Esophagus squamous epithelium (tissue), 4 donors: Measurements from ENCODE around the gene PDHB.

Source experiments
- CTCF ChIP-seq, 6 experiments: fragments of 450-650 bp in 4 of 6; fragments of 200-600 bp in 2 of 6; sonication (generic) in 2 of 6; IDR thresholded peaks; one replicate each; pipeline ENCODE4 v1.5.1; 2016 to 2019; ENCODE audit warnings: antibody characterized with exemption in 6 of 6, mild to moderate bottlenecking in 4 of 6, moderate library complexity in 4 of 6
- POLR2A ChIP-seq, 4 donors: fragments of 450-650 bp; IDR thresholded peaks; one replicate each; pipeline ENCODE4 v1.6.1; 2017; ENCODE audit warnings: antibody characterized with exemption in 4 of 4, mild to moderate bottlenecking in 4 of 4, moderate library complexity in 3 of 4

GRCh38 chr3:58387650-58388546, 45.7 kb downstream of the PDHB start:
- TF ChIP-seq CTCF (IDR thresholded peaks at IDR 0.05) (no peak), POLR2A (IDR thresholded peaks at IDR 0.05) (no peak)
